ENCODE results near the gene PIGN.

DNA sequence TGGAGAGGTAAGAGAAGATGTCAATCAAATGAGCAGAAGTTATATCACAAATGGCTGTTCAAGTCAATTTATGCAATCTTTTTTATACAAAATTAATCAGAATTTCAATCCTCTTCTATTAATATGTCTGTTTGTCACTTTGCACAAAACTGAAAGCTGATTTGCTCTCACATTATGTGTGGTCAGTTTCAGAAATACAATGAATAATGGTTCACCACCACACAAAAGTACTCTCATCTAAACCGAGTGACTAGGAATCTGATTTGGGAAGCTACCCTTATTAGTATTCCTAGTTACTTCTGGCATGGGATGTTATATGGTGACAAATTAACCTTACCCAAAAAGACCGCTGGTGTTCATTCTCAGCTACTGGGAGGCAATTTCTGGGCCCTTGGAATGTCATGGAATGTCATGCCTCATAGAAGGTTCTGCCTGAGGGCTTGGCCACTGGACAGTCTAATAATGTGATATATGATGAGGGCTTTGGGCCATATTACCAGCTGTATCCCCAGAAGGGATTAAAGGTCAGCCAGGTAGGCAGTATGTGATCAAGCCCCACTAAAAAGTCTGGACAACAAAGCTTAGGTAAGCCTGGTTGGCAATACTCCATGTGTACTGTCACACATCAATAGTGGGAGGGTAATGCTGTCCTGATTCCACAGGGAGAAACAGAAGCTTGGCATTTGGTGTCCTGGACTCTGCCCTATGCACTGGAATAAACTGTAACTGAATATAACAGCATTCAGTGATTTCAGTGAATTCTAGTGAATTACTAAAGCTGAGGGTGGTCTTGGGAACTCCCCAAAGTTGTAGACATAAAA lies 113.2 kb downstream of the PIGN start:
- TF ChIP-seq EZH2 (IDR thresholded peaks at IDR 0.05), result no peak
- no peak for TF ChIP-seq POLR2AphosphoS5 (IDR thresholded peaks at IDR 0.05; ENCODE audit: borderline replicate concordance, low read depth, low read length)
- no peak for TF ChIP-seq FOXP2 (optimal IDR thresholded peaks at IDR 0.05; ENCODE audit: control extremely low read depth, extremely low read length, insufficient read depth)
